Measurements from ENCODE around the gene MEGF9.

- TF ChIP-seq CTCF (conservative IDR thresholded peaks at IDR 0.05) (no peak), ZFX (IDR thresholded peaks at IDR 0.05) (no peak)
These were observed 46.7 kb upstream of the MEGF9 start for GRCh38 chr9:120761006-120761405.

All from C4-2B (cell line).